Bronchial epithelial cell (primary cell): ENCODE data around the gene KRTAP13-1. TPM values are rescaled to one million over a fixed set of nuclear protein-coding genes. Genes with fewer than 3 reads are reported as not detected.

Experiments
- DNase-seq: peaks from one replicate; pipeline ENCODE4 v3.0.0-alpha.2; 2010; ENCODE audit warnings: low read depth
- FAIRE-seq: peaks from 2 replicates; lab custom pipeline; 2011; peaks lifted over from hg19 to GRCh38; lab: Jason Lieb, UNC
- H3K27me3 ChIP-seq: 2 replicates; pipeline ENCODE4 v1.5.1; 2011; ENCODE audit warnings: low read length; ENCODE audit not compliant: control insufficient read depth, insufficient read depth
- H3K36me3 ChIP-seq: 2 replicates; pipeline ENCODE4 v1.5.1; 2011; ENCODE audit warnings: low read length; ENCODE audit not compliant: control insufficient read depth, insufficient read depth
- H3K4me3 ChIP-seq: 2 replicates; pipeline ENCODE4 v1.5.1; 2011; ENCODE audit warnings: mild to moderate bottlenecking, low read depth, low read length, control low read depth
- CTCF ChIP-seq: IDR thresholded peaks from 2 replicates; pipeline ENCODE4 v1.5.1; 2011; ENCODE audit warnings: mild to moderate bottlenecking, moderate library complexity, low read length, control low read depth, inconsistent platforms; ENCODE audit not compliant: insufficient read depth, severe bottlenecking
- total RNA-seq: library from RNA; depleted of rRNA; stranded (reverse); fragments of >200 nt; gene quantifications from 2 replicates; pipeline ENCODE4 v1.2.1, GENCODE V29; 2014

Gene KRTAP13-1
- total RNA-seq, 1 donor from 2014 or later = not detected

GRCh38 chr21:30437010-30437565 is 41.3 kb downstream of the KRTAP13-1 start:
- FAIRE-seq = no peak
- no peak for TF ChIP-seq CTCF
- Histone ChIP-seq H3K36me3 (no peaks in the 10 kb centered on the region), H3K4me3 (no peak overlapping the region), H3K27me3 (no peaks in the 10 kb centered on the region)
- DNase-seq = no peak

GRCh38 chr21:30439975-30440374 is 44.1 kb downstream of the KRTAP13-1 start, which contains the start of gene KRTAP15-1:
KRTAP15-1 (plus strand) TSS chr21:30440275; CDS start chr21:30440328, 53 bp downstream.
- Histone ChIP-seq H3K4me3 (no peak within 1 kb of the TSS), H3K27me3 (no peaks in the 10 kb centered on the region), H3K36me3 (no peaks in the 10 kb centered on the region)
- FAIRE-seq = no peak
- no peak for DNase-seq
- no peak for TF ChIP-seq CTCF

GRCh38 chr21:30443226-30443625 is 47.4 kb downstream of the KRTAP13-1 start:
- FAIRE-seq (no peak), DNase-seq (no peak)
- no peak for TF ChIP-seq CTCF
- no peaks in the 10 kb centered on the region for H3K36me3 ChIP-seq
- no peaks in the 10 kb centered on the region for H3K27me3 ChIP-seq
- H3K4me3 ChIP-seq = no peak overlapping the region

- Histone ChIP-seq H3K27me3 (no peaks in the 10 kb centered on the region), H3K4me3 (no peak overlapping the region), H3K36me3 (no peaks in the 10 kb centered on the region)
- FAIRE-seq (no peak), DNase-seq (peak; percentile 2)
- TF ChIP-seq CTCF = peak; percentile 16
These were observed 48.4 kb downstream of the KRTAP13-1 start for GRCh38 chr21:30444204-30444603.

Other genes starting within 250 kb of the KRTAP13-1 start
- 2.3 TPM in 1 of 2 replicates, not detected in the other for gene CLDN17, start 229.2 kb upstream of the KRTAP13-1 start, total RNA-seq
- 0.26 and 0.51 TPM in 2 replicates for gene CLDN8, start 179.9 kb upstream of the KRTAP13-1 start, total RNA-seq
- not detected in 2 replicates for gene KRTAP24-1, start 113.1 kb upstream of the KRTAP13-1 start, total RNA-seq
- gene KRTAP25-1, start 106.5 kb upstream of the KRTAP13-1 start, total RNA-seq = not detected in 2 replicates
- gene KRTAP26-1, start 75.7 kb upstream of the KRTAP13-1 start, total RNA-seq = not detected in 2 replicates
- not detected in 2 replicates for gene KRTAP27-1, start 58.3 kb upstream of the KRTAP13-1 start, total RNA-seq
- not detected in 2 replicates for gene KRTAP23-1, start 47.4 kb upstream of the KRTAP13-1 start, total RNA-seq
- not detected in 2 replicates for gene KRTAP13-2, start 23.8 kb upstream of the KRTAP13-1 start, total RNA-seq
- gene KRTAP13-3, start 29.9 kb downstream of the KRTAP13-1 start, total RNA-seq = not detected in 2 replicates
- gene KRTAP13-4, start 34.2 kb downstream of the KRTAP13-1 start, total RNA-seq = not detected in 2 replicates
- not detected in 2 replicates for gene KRTAP15-1, start 44.2 kb downstream of the KRTAP13-1 start, total RNA-seq
- gene KRTAP19-1, start 84.3 kb downstream of the KRTAP13-1 start, total RNA-seq = not detected in 2 replicates
- gene KRTAP19-2, start 91.4 kb downstream of the KRTAP13-1 start, total RNA-seq = not detected in 2 replicates
- not detected in 2 replicates for gene KRTAP19-3, start 96.0 kb downstream of the KRTAP13-1 start, total RNA-seq
- gene KRTAP19-4, start 101.1 kb downstream of the KRTAP13-1 start, total RNA-seq = not detected in 2 replicates
- gene KRTAP19-5, start 106.1 kb downstream of the KRTAP13-1 start, total RNA-seq = not detected in 2 replicates
- not detected in 2 replicates for gene KRTAP19-6, start 145.8 kb downstream of the KRTAP13-1 start, total RNA-seq
- gene KRTAP19-7, start 165.3 kb downstream of the KRTAP13-1 start, total RNA-seq = not detected in 2 replicates
- not detected in 2 replicates for gene KRTAP22-2, start 194.4 kb downstream of the KRTAP13-1 start, total RNA-seq
- gene KRTAP6-3, start 196.4 kb downstream of the KRTAP13-1 start, total RNA-seq = not detected in 2 replicates
- not detected in 2 replicates for gene KRTAP6-2, start 202.9 kb downstream of the KRTAP13-1 start, total RNA-seq
- gene KRTAP22-1, start 205.1 kb downstream of the KRTAP13-1 start, total RNA-seq = not detected in 2 replicates
- gene KRTAP6-1, start 217.9 kb downstream of the KRTAP13-1 start, total RNA-seq = not detected in 2 replicates
- gene KRTAP20-1, start 220.4 kb downstream of the KRTAP13-1 start, total RNA-seq = not detected in 2 replicates
- gene KRTAP20-4, start 224.6 kb downstream of the KRTAP13-1 start, total RNA-seq = not detected in 2 replicates
- gene KRTAP20-2, start 239.2 kb downstream of the KRTAP13-1 start, total RNA-seq = not detected in 2 replicates
- gene KRTAP20-3, start 246.8 kb downstream of the KRTAP13-1 start, total RNA-seq = not detected in 2 replicates